Stimulated activated CD4-positive, alpha-beta T cell treated with anti-CD3 and anti-CD28 coated beads, Interleukin-15, amount 100 ng/mL, for 1 hour (primary cell): ENCODE results near the gene CDH5.

Experiments
- DNase-seq, 2 donors: peaks; one replicate each; pipeline ENCODE4 v3.0.0-alpha.2; 2020; ENCODE audit warnings: low read depth in 1 of 2, low spot score in 1 of 2

Gene CDH5

GRCh38 chr16:66416136-66416535, 49.6 kb downstream of the CDH5 start:
- DNase-seq, result no peak

DNA sequence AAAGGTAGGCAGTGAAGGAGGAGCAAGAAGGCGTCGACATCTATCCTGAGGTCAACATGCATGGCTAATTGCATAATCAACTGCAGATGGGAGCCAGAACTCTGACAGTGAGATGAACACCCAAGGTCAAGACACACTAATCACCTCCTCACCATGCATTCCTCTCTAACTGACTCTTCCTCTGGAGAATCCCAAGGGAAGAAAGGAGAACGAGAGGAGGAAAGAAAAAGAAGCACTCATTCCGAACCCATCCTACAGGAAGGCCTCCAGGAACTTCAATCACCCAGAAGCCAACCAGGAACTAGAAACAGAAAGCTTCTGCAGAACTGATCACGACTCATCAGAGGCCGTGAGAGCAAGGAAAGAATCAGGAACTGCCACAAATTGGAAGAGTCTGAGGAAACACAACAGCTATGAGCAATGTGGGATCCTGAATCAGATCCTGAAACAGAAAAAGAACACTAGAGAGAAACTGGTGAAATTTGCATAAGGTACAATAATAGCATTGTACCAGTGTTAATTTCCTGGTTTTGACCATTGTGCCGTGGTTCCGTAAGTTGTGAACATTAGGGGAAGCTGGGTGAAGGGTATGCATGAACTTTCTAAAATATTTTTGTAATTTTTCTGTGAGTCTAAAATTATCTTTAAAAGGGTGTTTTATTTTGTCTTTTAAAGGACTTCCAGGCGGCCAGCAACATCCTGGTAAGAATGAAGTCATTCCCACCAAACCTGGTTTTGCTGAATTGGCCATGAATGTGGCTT, 50.6 kb downstream of the CDH5 start:
- DNase-seq, result no peak

DNA sequence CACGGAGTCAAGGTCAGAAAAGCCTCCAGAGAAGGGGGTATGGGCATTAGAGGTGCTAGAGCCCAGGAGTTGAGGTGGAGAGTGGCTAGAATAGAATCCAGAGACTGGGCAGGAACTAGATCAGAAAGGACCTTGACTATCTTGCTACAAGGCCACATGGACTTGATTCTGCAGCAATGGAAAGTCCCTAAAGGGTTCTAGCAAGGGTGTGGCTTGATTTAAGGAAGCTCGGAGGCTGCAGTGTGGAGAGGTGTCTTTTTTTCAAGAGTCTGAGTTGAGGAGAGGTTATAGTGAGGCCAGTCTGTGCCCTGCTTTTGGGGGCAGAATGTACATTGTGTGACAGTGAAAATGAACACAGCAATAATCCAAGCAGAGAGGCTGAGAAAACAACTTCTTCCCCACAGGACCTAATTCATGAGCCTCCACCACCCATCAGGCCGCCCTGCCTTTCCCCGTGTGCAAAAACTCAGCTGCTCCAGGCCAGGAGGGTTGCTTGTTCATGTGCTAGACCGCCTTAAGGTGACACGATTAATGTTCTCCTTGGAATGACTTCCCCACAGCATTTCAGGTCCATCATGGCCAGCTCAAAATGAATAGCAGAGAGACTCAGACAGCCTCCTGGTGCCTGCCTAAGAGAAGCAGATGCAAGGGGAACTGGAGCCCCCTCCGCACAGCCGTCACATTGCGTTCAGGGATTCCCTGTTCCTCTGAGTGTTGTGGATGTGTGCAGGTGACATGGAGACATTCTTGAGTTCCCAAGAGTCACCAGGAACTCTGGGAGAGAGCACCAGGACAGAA, 51.9 kb downstream of the CDH5 start:
- DNase-seq, result no peak

- no peak for DNase-seq
These were observed 53.0 kb downstream of the CDH5 start for GRCh38 chr16:66419527-66419926.

DNA sequence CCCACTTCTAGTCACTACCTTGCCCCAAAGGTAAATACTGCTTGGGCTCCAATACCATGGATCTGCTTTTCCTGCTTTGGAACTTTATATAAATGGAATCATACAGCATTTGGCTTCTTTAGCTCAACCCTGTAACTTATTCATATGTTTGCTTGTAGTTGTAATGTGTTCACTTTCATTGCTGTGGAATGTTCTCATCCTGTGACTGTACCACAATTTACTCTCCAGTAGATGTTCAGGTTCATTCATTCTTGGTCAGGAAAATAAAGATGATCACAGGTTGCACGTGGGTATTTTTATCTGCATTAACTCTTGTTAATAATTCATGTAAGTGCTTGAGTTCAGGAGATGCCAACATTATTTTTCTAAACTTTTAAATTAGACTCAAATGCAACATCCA, 53.9 kb downstream of the CDH5 start:
- no peak for DNase-seq

DNA sequence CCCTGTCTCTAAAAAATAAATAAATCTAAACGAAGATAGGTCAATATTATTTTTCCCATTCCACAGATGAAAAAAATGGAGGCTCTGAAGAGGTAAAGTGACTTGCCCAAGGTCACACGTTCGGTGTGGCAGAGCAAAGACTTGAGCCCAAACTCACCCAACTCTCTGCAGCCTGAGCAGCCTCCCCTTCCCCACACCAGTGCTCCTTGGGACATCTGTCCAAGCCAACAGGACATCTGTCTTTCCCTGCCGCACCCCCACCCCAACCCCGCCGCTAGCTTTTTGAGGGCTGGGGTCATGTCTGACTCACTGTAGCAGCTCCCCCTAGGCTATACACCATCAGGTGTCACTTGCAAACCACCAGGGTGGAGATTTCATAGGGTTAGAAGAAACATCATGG, 55.4 kb downstream of the CDH5 start:
- DNase-seq, result no peak

- no peak for DNase-seq
These were observed 55.9 kb downstream of the CDH5 start for GRCh38 chr16:66422366-66422765.

GRCh38 chr16:66423177-66423576, 56.7 kb downstream of the CDH5 start:
- no peak for DNase-seq

GRCh38 chr16:66425651-66426050, 59.2 kb downstream of the CDH5 start:
- no peak for DNase-seq

- no peak for DNase-seq
These were observed 59.9 kb downstream of the CDH5 start for GRCh38 chr16:66426112-66427035.

- DNase-seq, result no peak
These were observed 60.8 kb downstream of the CDH5 start, which contains the start of gene BEAN1 for GRCh38 chr16:66427036-66427860. Gene BEAN1, plus strand, starts transcription at chr16:66427295. Its CDS starts 10,382 bp downstream, at chr16:66437677.

- DNase-seq, result no peak
These were observed 61.6 kb downstream of the CDH5 start for GRCh38 chr16:66427871-66428681.

- DNase-seq, result no peak
These were observed 62.3 kb downstream of the CDH5 start for GRCh38 chr16:66428682-66429251.

- no peak for DNase-seq
These were observed 62.9 kb downstream of the CDH5 start for GRCh38 chr16:66429290-66429962.

DNA sequence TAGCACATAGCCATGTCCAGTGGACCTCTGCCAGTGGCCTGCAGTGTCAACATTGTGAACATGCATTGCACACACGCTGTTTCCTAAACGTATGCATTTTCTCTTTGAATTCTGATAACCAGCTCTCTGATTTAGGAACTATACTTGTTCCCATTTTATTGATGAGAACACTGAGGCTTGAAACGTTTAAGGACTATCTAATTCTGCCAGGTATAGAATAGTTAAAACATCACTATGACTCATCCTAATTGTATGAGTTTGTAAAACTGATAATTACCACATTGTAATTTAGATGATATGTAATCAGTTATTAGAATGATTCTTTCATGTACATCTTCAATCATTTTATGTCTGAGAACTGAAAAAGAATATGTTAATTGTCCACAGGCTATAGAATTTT, 63.7 kb downstream of the CDH5 start:
- DNase-seq, result no peak

DNA sequence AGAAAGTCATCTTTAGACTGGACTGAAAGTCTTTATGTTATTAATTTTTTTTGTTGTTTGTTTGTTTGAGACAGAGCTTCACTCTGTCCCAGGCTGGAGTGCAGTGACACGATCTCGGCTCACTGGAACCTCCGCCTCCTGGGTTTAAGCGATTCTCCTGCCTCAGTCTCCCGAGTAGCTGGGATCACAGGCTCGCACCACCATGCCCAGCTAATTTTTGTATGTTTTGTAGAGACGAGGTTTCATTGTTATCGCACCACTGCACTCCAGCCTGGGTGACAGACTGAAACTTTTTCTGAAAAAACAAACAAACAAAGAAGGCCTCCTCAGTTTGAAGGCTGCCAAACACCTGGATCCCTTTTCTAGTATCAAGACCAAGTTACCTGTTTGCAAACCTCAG, 65.3 kb downstream of the CDH5 start:
- no peak for DNase-seq

DNA sequence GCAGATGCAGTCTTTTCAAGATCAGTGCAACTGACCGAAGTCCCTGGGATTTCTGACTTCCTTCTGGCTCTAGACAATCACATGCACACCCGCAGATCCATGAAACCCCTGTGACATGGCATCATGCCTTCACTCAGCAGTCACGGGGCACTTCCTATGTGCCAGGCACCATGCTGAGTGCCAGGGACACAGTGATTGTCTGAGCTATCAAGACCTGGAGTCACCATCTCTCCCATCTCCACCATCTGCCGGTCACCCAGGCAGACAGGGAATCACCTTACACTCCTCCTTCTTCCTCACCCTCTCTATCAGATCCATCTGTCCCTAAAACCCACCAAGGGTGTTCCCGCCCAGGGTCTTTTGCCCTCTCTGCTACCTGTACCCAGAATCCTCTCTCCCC, 65.9 kb downstream of the CDH5 start:
- no peak for DNase-seq

DNA sequence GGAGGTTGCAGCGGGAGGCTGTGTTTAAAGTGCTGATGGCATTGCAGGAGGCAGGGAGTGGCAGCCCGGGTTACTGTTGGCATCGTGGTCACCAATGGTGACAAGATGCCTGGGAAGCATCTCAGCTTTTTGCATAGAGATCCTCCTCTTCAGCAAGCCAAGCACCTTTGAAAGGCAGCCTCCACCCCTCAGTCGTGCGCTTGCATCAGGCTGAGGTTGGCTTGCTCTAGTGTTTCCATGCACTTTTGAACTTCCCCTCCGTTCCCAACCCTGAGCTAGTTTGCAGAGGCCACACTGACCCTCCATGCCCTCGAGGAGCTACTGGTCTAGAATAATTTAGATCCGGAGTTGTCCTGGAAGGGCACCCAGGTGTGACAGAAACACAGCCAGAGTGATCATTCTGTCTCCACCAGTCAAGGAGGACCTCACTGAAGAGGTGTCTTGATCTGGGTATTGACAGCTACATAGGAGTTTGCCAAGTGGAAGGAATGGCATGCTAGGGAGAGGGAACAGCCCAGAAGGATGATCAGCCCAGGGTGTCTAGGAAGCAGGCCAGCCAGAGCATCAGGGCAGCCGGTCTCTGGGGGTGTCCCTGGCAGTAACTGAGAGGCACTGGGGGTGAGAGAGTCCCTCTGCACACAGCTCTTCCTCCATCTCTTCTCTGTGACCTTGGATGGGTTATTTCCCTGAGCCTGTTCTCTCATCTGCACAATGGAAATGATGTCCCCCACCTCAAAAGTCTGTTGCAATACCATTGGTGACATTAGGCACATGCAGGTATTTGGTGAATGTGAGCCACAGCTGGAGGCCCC, 68.3 kb downstream of the CDH5 start:
- DNase-seq, result no peak
